ENCODE data around the gene DACT2.
"Not testable (repeated sequence)": the region's sequence is repeated elsewhere in the genome, so short reads cannot be mapped to it uniquely, and the experiment has no call there.

Gene DACT2

DNA sequence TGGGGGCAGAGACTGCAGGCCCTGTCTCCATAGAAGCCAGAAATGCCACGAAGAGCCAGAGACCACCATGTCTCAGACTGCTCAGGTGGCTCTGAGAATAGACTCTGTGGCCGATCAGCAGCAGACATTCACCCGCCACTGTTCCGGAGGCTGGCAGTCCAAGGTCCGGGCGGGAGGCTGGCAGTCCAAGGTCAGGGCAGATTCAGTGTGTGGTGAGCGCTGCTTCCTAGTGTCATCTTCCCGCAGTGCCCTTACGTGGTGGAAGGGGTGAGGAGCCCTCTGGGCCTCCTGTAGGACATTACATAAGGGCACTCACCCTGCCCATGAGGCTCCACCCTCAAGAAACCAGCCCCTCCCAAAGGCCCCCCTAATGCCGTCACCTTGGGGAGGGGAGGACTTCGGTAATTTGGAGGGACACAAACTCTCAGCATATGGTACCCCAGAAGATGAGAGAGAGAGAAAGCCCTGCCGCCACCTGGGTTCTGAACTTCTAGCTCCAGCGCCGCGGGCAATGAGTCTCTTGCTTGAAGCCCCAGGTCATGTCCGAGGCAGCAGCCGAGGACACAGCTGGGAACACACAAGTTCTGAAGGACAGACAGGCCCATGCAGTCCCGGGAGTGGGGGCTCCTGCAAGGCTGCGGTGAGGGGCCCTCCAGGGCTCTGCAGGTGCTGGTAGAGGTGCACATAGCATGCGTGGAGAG, 36.4 kb downstream of the DACT2 start:
- no peak for DNase-seq (ENCODE audit: low read depth, low spot score)

- no peak for DNase-seq (ENCODE audit: low read depth, low spot score)
Measured at GRCh38 chr6:168281826-168282225, 37.8 kb downstream of the DACT2 start.

DNA sequence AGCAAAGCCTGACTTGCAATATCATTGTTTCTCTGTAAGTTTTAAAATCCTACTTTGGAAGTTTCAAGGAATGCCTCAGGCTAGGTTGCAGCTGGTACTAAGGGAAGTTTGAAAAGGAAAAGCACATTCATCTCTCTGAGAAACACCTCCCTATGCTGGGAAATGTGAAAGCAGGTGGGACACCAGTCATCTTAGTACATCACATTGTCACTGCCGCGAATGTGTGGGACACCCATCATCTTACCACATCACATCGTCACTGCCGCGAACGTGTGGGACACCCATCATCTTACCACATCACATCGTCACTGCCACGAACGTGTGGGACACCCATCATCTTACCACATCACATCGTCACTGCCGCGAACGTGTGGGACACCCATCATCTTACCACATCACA, 38.3 kb downstream of the DACT2 start:
- DNase-seq (ENCODE audit: low read depth, low spot score): not testable (repeated sequence)

GRCh38 chr6:168280899-168281245, 38.7 kb downstream of the DACT2 start:
- DNase-seq (ENCODE audit: low read depth, low spot score): no peak

GRCh38 chr6:168280020-168280898, 39.3 kb downstream of the DACT2 start:
- no peak for DNase-seq (ENCODE audit: low read depth, low spot score)

- no peak for DNase-seq (ENCODE audit: low read depth, low spot score)
Measured at GRCh38 chr6:168279403-168279935, 40.1 kb downstream of the DACT2 start.

GRCh38 chr6:168278904-168279303, 40.7 kb downstream of the DACT2 start:
- DNase-seq (ENCODE audit: low read depth, low spot score): no peak

DNA sequence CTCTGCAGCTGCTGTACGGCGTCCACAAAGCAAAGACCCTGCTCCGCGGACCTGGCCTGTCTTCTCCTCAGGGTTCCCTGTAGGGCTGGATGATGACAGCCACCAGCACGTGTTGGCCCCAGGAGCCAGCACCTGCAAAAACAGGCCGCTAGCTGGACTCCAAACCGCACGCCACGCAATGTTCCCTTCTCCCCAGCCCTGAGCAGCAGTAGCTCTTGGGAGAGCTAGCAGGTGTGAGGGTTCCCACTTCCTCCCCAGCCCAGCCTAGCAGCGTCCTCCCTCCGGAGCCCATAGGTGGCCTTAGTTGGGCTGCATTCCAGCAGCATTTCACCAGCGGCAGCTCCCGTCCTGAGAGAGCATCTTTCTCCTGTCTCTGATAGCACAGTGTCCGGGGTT, 42.3 kb downstream of the DACT2 start:
- DNase-seq (ENCODE audit: low read depth, low spot score): no peak

DNA sequence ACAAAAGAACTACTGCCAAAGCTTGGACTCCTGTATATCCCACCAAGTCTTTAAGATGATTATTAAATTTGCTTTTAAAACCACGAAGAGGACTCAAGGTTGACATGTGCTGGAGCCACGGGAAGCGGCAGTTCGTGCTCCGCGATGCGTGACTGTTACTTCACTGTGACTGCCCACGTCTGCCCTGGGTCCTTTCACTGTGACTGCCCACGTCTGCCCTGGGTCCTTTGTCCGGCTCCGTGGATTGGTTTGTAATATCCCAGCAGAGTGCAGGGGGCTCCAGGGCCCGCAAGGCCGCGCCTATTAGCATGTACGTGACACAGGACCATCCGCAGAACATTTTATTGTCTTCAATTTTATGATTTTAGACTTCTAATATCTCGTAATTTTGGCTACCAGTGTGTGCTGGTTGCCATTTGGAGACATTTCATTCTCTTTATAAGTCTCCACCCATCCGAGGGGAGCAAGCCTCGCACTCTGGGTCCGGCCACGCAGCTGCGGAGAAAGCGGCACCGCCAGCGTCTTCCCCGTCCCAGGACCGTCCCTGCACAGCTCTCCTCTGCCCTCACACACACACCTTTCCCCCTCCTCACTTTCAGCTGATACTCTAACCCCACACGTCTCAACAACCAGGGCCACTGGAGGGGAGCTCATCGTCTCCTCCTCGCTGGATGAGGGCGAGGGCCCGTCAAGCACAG, 42.9 kb downstream of the DACT2 start:
- DNase-seq (ENCODE audit: low read depth, low spot score): no peak

DNA sequence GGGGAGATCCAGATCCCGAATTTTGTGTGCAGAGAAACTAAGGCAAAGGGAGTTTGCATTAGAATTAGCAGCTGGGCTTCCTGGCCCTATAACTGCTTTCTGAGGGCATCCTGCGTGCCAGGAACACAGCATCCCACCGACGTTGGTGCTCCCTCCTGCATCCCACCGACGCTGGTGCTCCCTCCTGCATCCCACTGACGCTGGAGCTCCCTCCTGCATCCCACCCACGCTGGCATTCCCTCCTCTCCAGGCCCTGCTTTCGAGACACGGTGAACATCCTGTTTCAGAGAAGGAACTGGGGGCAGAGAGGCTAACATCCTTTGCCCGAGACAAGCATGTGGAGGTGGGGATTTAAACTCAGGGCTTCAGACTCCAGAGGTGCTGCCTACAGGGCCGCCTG, 44.4 kb downstream of the DACT2 start:
- DNase-seq (ENCODE audit: low read depth, low spot score): no peak

GRCh38 chr6:168274037-168274952, 45.3 kb downstream of the DACT2 start:
- DNase-seq (ENCODE audit: low read depth, low spot score): no peak

- DNase-seq (ENCODE audit: low read depth, low spot score): no peak
Measured at GRCh38 chr6:168273441-168274036, 46.0 kb downstream of the DACT2 start.

GRCh38 chr6:168272415-168273325, 46.9 kb downstream of the DACT2 start:
- no peak for DNase-seq (ENCODE audit: low read depth, low spot score)

DNA sequence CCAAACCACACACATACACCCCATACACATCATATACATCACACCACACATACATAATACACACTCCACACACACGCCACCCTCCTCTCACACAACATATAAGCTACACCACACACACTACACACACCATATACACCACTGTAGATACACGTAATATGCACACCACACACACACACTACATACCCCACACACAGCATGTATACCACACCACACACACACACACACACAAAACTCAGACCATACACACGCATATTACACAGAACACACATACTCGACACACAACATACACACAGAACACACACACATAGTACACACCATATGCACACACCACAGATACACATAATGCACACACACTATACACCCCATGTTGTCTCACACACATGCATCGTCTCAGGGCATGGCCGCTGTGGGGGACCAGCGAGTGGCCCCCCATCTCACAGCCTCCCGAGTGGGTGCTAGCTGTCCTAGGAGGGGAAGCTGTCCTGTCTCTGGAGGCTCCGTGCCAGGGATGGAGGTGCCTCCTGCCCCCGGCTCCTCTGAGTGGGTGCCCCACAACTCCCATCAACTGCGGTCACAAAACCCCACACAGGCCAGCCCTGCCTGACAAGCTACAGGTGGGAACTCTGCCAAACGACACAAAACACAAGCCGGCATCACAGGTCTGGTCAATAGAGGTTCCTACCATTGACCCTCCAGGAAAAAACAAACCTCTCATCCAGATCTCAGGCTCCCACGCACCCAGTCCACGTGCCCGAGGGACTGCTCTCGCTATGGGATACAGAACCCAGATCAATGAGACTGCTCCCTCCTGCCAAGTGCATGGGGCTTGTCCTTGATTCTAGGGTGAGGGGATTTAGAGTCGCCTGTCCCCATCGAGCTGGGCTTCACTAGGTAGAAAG, 49.1 kb downstream of the DACT2 start:
- no peak for DNase-seq (ENCODE audit: low read depth, low spot score)

GRCh38 chr6:168269455-168270243, 49.9 kb downstream of the DACT2 start:
- no peak for DNase-seq (ENCODE audit: low read depth, low spot score)

GRCh38 chr6:168268755-168269154, 50.8 kb downstream of the DACT2 start:
- DNase-seq (ENCODE audit: low read depth, low spot score): no peak

DNA sequence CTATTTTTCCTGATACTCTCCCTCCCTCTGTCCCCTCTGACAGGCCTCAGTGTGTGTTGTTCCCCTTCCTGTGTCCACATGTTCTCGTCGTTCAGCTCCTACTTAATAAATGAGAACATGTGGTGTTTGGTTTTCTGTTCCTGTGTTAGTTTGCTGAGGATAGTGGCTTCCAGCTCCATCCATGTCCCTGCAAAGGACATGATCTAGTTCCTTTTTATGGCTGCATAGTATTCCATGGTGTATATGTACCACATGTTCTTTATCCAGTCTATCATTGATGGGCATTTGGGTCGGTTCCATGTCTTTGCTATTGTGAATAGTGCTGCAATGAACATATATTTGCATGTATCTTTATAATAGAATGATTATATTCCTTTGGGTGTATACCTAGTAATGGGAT, 51.8 kb downstream of the DACT2 start:
- not testable (repeated sequence) for DNase-seq (ENCODE audit: low read depth, low spot score)
